Panc1 (cell line): ENCODE results near the gene TBC1D17. TPM values are rescaled to one million over a fixed set of nuclear protein-coding genes. Genes with fewer than 3 reads are reported as not detected.

Source experiments
- ATAC-seq: fragments of 200-7000 bp; cut with Tn5 transposase; 2 replicates; pipeline ENCODE4 v1.9.1; 2020; ENCODE audit warnings: mild to moderate bottlenecking, moderate library complexity
- BruUV-seq: library from RNA; stranded (reverse); fragments of 400-500 nt; replicated peaks from 2 replicates; lab custom pipeline; 2021; lab: Mats Ljungman, UMichigan
- CTCF ChIA-PET: fragments of 300-600 bp; sonication (Branson Sonifier 250); formaldehyde crosslinking; loops from one replicate; lab custom pipeline; 2022; ENCODE audit warnings: antibody characterized with exemption; lab: Charles Lee
- POLR2A ChIA-PET: fragments of 300-600 bp; sonication (Branson Sonifier 250); formaldehyde crosslinking; loops from one replicate; lab custom pipeline; 2022; ENCODE audit warnings: antibody characterized with exemption; lab: Charles Lee
- DNase-seq: peaks from one replicate; pipeline ENCODE4 v3.0.0-alpha.2; 2010; ENCODE audit warnings: low read depth, low spot score
- H3K27ac ChIP-seq: 2 replicates; pipeline ENCODE4 v1.5.1; 2011; ENCODE audit warnings: mild to moderate bottlenecking, low read length, inconsistent platforms
- H3K27me3 ChIP-seq: fragments of 200-500 bp; sonication (Bioruptor generic); 2 replicates; pipeline ENCODE4 v1.6.0; 2014; ENCODE audit warnings: low read length, inconsistent platforms; ENCODE audit not compliant: control insufficient read depth, insufficient read depth
- H3K36me3 ChIP-seq: fragments of 200-500 bp; sonication (Bioruptor generic); 2 replicates; pipeline ENCODE4 v1.5.1; 2014; ENCODE audit warnings: inconsistent platforms, mild to moderate bottlenecking, low read length, moderate library complexity; ENCODE audit not compliant: control insufficient read depth, insufficient read depth
- H3K4me1 ChIP-seq: 2 replicates; pipeline ENCODE4 v1.5.1; 2011; ENCODE audit warnings: inconsistent platforms, mild to moderate bottlenecking, low read length, moderate library complexity; ENCODE audit not compliant: control insufficient read depth, insufficient read depth
- H3K4me3 ChIP-seq, 2 experiments: 2 replicates each; pipeline ENCODE4 v1.5.1; 2011 to 2012; ENCODE audit warnings: low read depth in 2 of 2, low read length in 2 of 2, mild to moderate bottlenecking in 2 of 2, inconsistent platforms in 1 of 2, moderate library complexity in 1 of 2
- H3K9me3 ChIP-seq: fragments of 200-500 bp; sonication (Bioruptor generic); 2 replicates; pipeline ENCODE4 v1.5.1; 2014; ENCODE audit warnings: low read depth, mild to moderate bottlenecking, inconsistent platforms, low read length, moderate library complexity; ENCODE audit not compliant: control insufficient read depth, insufficient read depth
- POLR2AphosphoS5 ChIP-seq: IDR thresholded peaks from 2 replicates; pipeline ENCODE4 v1.6.1; 2012; ENCODE audit warnings: mild to moderate bottlenecking, low read depth, low read length, moderate library complexity
- REST ChIP-seq, 2 experiments: IDR thresholded peaks; 2 replicates each; pipeline ENCODE4 v1.6.1; 2011 to 2012; ENCODE audit warnings: low read depth in 2 of 2, control low read depth in 1 of 2, low read length in 1 of 2, mild to moderate bottlenecking in 1 of 2, moderate library complexity in 1 of 2; ENCODE audit not compliant: insufficient read depth in 1 of 2
- SIN3A ChIP-seq: IDR thresholded peaks from 2 replicates; pipeline ENCODE4 v1.6.1; 2012; ENCODE audit warnings: low read depth, mild to moderate bottlenecking, low read length, moderate library complexity, borderline replicate concordance; ENCODE audit not compliant: insufficient read depth
- TCF7L2 ChIP-seq: IDR thresholded peaks from 2 replicates; pipeline ENCODE4 v1.6.1; 2011; ENCODE audit warnings: mild to moderate bottlenecking, low read depth, low read length, inconsistent platforms
- in situ Hi-C: cut with HindIII; loops from 2 replicates; pipeline ENCODE4 v1.10.0; 2016; ENCODE audit warnings: low sequenced_read_pairs, low pct_unique_long_range_greater_than_20kb
- intact Hi-C: fragments of 100-400 bp; cut with micrococcal nuclease; formaldehyde crosslinking; loops from one replicate; pipeline ENCODE4 v1.10.0; 2022; ENCODE audit not compliant: unreplicated experiment
- total RNA-seq: library from RNA; stranded (reverse); gene quantifications from one replicate; pipeline ENCODE4 v1.2.1, GENCODE V29; 2021; ENCODE audit not compliant: unreplicated experiment
- TF ChIP-seq, protein P1 (sequence below): fragments of 450-650 bp; IDR thresholded peaks from 2 replicates; pipeline ENCODE4 v1.5.1; 2017; ENCODE audit warnings: mild to moderate bottlenecking

Gene TBC1D17
- total RNA-seq, 1 experiment from 2014 or later, result 43.2 TPM

DNA sequence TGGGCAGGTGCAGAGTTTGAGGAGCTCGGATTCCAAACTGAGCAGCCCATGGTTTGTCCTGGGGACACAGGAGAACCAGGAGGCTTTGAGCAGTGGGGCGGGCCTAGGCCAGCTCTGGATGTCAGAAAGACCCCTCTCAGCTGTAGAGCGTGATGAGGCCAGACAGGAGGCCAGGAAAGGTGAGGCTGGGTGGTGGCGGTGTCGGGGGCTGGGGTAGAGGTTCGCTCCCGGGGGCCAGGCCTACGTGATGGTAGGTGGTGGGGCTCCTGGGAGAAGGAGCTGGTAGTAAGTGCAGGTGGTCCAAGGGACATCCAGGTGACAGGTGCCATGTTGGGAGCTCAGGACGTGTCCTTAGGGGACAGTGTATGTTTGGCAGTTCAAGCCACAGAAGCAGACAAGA, 40.1 kb upstream of the TBC1D17 start:
- TF ChIP-seq, protein P1, sequence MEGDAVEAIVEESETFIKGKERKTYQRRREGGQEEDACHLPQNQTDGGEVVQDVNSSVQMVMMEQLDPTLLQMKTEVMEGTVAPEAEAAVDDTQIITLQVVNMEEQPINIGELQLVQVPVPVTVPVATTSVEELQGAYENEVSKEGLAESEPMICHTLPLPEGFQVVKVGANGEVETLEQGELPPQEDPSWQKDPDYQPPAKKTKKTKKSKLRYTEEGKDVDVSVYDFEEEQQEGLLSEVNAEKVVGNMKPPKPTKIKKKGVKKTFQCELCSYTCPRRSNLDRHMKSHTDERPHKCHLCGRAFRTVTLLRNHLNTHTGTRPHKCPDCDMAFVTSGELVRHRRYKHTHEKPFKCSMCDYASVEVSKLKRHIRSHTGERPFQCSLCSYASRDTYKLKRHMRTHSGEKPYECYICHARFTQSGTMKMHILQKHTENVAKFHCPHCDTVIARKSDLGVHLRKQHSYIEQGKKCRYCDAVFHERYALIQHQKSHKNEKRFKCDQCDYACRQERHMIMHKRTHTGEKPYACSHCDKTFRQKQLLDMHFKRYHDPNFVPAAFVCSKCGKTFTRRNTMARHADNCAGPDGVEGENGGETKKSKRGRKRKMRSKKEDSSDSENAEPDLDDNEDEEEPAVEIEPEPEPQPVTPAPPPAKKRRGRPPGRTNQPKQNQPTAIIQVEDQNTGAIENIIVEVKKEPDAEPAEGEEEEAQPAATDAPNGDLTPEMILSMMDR, result no peak
- TF ChIP-seq REST (IDR thresholded peaks at IDR 0.05; ENCODE audit: insufficient read depth in 1 of 2, low read depth in 2 of 2, low read length in 1 of 2) (no peak), POLR2AphosphoS5 (no peak), TCF7L2 (no peak), SIN3A (no peak)
- DNase-seq, result no peak
- CTCF ChIA-PET, result no interaction called here
- no TSS peak for BruUV-seq
- no peak overlapping the region for H3K4me3 ChIP-seq
- POLR2A ChIA-PET, result no interaction called here
- no peaks in the 10 kb centered on the region for H3K27me3 ChIP-seq
- intact Hi-C loops (no loop called here), in situ Hi-C loops (no loop called here)
- no peaks in the 10 kb centered on the region for H3K9me3 ChIP-seq
- no peak for ATAC-seq
- no peaks in the 10 kb centered on the region; the same call in 1 of the 2 replicates for H3K36me3 ChIP-seq
- no peaks in the 10 kb centered on the region for H3K4me1 ChIP-seq
- no peak overlapping the region for H3K27ac ChIP-seq

DNA sequence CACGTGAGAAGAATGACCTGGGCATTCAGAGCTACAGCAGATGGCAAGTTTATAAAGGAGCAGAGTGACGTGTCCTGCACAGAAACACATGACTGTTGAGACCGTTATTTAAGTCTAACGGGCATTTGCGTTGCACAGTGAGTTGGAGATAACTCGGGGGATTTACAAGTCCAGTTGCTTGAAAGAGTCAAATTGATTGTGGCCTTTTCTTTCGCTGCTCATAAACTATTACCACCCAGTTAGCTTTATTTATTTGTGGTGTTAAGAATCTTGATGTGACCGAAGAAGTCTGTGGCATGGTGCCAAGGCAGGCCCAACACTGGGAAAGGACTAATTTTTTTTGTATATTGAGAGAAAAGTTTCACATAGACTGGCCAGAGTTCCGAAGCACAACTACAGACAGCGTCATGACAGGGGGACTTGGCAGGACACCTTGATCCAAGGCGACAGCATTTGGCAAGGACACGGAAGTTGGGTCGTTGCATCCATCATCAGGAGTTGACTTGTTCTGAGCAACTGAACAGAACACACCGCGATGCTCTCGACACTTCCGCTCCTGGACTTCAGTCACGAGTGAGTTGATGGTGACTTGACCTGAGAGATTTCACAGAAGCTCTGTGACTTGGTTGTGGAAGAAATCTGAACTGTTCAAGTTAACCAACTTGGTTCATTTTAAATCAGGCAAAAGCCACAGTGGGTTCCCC, 38.5 kb upstream of the TBC1D17 start:
- POLR2A ChIA-PET, result no interaction called here
- in situ Hi-C loops, result no loop called here
- H3K36me3 ChIP-seq, result no peaks in the 10 kb centered on the region; the same call in 1 of the 2 replicates

More for the DNA sequence above, 38.5 kb upstream of the TBC1D17 start:
- CTCF ChIA-PET, result interaction anchor here (0.6 kb wide), 1 partner anchor 717 kb away, joined by 3 read pairs; no protein-coding TSS in a partner anchor
- H3K27ac ChIP-seq, result no peak overlapping the region
- DNase-seq (no peak), ATAC-seq (no peak)
- TSS peak; percentile 74 for BruUV-seq
- H3K4me3 ChIP-seq, result no peak overlapping the region
- H3K27me3 ChIP-seq, result no peaks in the 10 kb centered on the region
- H3K4me1 ChIP-seq, result no peaks in the 10 kb centered on the region
- TF ChIP-seq POLR2AphosphoS5, result no peak
- no peak for TF ChIP-seq REST (IDR thresholded peaks at IDR 0.05; ENCODE audit: insufficient read depth in 1 of 2, low read depth in 2 of 2, low read length in 1 of 2)
- TF ChIP-seq, protein P1, result no peak
- no peak for TF ChIP-seq TCF7L2
- TF ChIP-seq SIN3A, result no peak
- intact Hi-C loops, result no loop called here
- H3K9me3 ChIP-seq, result no peaks in the 10 kb centered on the region
